Activated CD4-positive, alpha-beta T cell treated with anti-CD3 and anti-CD28 coated beads, Interleukin-2, Interleukin-6, amounts not matched to agents 100 ng/mL and 50 ng/mL, durations not matched to agents 16 hours and 8 hours (primary cell): Measurements from ENCODE around the gene MEIS1.
"Not testable (repeated sequence)": the region's sequence is repeated elsewhere in the genome, so short reads cannot be mapped to it uniquely, and the experiment has no call there.

Experiments
- DNase-seq: peaks from one replicate; pipeline ENCODE4 v3.0.0-alpha.2; 2020

The MEIS1 gene

DNA sequence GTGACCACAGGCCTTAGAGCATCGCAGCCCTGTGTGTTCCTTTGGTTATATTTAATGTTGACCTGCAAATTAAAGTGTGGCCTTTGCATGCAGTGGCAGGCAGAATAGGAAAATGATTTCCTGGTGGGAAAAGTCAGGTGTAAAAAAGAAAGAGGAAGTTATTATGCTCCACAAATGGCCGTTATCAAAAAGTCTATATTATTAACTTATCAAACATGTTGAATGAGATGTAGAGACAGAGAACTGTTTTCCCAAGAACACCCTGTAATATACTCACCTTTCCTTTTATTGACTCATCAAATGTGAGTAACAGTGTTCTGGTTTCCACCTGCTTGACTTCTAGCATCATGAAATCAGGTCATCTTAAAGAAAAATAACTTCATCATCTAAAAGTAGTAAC is 35.3 kb downstream of the MEIS1 start:
- DNase-seq = no peak

DNA sequence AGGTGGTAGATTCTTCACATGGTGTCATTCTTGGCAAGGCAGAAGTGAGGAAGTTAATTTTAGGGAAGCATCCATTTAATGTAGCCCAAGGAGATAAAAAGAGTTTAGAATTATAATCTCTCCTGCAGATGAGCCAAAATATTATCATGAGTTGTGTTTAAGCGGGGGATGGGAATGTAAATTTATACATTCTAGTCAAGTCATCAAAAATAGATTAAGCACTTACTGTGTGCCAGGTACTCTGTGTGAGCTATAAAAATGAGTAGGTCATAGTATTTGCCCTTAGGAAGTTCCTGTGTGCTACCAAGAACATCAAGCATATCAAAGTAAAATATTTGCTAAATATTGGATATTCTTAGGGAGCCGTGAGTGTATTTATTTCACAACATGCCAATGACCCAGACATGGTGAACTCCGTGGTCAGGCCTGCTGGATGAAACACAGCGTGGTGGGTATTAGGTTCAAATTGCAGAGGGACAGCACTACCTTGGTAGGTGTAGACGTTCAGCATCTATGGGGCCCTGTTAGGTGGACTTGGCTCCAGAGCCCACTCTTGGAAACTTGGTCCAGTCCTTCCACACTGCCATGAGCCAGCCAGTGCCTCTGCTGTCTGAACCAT is 37.4 kb downstream of the MEIS1 start:
- no peak for DNase-seq

DNA sequence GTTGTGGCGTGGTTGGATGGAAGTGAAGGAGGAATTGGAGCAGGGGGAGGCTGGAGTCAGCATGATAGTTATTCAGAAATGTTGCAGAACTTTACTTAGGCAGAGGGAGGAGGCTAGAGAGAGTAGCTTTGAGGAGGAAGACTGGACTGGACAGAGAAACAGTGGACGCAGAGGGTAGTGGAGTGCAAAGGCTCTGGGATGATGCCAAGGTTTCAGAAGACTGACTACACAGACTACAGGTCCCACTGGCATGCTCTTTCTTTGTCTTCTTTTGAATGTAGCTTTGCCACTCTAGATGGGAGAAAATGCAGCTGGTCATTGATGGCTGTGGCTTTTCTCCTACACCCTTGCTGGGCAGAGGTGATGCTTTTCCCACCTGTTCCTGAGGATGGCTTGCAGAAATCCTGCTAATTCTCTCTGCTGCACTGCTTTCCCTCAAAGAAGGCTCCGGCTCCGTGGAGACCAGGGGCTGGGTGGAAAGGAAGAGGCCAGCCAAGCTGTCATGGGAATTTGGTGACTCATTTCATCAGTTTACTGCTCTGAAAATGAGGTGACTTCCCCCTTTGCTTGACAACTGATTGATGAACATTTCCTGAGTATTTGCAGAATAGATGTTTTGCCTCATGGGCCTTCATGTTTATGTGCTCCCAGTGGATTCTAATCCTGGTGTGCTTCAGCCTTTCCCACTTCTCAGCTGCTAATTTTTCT is 42.4 kb downstream of the MEIS1 start:
- no peak for DNase-seq

DNA sequence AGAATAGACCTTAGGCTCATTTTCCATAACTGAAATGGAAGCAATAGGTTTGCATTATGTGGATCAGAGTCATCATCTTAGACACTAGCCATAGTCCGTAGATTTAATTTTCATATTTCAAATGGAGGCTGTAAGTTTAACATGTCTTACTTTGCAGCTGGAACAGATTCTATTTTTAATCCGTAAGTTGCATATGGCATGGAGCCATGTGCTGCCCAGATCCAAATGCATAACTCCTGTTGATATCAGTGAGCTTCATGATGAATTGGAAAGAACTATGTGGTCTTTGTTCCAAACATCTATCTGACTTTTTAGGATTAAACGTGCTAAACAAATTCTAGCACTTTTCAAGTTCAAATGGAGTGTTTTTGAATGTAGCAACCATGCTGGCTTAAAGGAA is 43.4 kb downstream of the MEIS1 start:
- DNase-seq = no peak

DNA sequence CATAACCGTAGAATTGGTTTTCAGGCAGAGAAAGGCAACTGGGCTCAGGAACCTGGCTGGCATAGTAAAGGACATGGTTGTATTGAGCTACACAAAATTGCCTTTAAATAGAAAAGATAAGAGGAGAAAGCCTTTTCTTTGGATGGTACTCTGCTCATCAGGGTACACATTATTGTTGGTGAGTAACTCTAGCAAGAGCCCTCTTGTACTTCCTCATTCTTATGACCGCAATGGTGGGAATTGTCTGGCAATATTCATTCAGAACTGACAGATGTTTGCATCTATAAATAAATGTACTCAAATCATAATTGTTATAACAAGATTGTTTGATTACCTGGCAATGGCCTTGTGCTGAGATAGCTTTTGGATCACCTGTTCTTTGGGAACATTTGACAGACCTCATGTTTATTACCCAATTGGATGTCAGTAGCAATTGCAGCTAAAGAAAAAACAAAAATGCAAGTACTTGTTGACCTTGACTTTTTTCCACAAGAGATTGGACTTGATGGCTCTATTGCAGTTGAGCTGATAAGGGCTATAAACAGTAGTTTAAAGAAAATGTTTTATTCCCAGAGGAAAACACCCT is 43.9 kb downstream of the MEIS1 start:
- DNase-seq = no peak

DNA sequence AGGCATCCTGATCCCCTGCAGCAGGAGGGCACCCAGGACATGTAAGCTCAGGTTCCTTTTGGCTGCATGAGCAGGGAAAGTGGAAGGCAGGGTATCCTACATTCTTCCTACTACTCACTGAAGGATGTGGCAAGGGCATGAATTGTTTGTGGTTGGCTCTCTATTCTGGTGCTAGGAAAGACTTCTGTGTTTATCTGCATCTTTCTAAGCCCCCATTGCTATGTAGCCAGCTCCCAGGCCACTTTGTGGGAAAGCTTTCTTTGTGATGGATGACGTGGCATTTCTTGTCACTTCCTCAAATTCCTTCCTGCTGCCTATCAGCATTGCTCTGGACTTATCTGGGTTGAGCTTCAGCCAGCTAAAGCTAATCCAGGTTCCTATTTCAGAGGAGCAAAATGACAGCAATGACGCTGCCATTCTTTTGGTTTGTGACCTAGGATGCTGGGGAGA is 46.2 kb downstream of the MEIS1 start:
- DNase-seq = no peak

DNA sequence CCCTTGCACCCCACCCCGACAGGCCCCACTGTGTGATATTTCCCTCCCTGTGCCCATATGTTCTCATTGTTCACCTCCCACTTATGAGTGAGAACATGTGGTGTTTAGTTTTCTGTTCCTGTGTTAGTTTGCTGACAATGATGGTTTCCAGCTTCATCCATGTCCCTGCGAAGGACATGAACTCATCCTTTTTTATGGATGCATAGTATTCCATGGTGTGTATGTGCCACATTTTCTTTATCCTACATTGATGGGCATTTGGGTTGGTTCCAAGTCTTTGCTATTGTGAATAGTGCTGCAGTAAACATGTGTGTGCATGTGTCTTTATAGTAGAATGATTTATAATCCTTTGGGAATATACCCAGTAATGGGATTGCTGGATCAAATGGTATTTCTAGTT is 50.3 kb downstream of the MEIS1 start:
- DNase-seq = not testable (repeated sequence)

DNA sequence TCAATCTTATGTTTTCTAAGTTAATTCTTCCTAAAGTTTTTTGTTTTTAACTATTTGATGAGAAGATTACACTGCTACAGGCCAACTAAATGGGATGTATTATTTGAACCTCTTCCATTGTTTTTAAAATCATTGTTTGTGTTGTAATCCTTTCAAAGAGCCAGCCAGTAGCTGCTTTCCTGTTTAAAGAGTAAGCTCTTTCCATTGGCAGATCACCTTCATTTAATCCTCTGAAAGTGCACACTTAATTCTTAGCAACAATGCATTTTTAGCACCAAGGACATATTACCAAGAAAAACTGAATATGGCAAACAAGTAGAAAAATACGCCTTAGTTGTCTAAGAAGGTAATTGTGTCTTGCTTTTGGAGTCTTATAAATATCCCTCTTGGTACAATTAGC is 54.0 kb downstream of the MEIS1 start:
- DNase-seq = no peak

DNA sequence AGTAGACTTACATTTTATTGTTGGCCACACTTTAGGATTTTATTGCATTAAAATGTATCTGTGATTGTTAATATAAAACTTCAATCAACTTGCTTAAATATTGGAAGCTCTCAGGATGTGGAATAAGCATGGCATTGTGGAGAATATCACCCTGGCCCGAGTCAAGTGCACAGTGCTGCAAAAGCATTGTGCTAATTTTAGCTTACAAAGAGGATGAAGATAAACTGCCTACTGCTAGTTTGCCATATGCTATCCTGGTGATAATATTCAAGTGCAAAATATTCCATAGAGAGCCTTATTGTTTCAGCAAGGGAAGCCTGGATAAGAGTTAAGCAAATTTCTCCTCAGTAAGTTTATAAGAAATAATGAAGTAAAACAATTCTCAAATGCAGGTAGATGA is 54.5 kb downstream of the MEIS1 start:
- DNase-seq = no peak

DNA sequence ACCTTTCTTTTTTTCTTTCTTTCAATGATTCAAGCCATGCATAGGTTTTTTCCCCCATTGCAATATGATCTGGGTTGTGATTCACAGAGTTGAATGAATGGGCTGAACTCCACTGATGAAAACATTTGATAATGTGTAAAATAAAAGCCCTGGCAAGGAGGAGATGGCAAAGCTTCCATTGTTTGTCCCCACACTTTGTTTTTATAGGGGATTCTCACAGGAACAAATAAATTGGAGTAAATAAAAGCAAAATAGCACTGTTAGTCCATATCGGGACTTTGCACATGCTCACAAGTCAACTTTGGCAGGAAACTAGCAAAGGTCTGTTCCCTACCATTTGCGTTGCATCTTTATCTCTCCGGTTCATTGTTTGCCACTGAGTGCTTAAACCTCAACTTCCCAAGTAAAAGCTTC is 55.7 kb downstream of the MEIS1 start:
- DNase-seq = no peak

DNA sequence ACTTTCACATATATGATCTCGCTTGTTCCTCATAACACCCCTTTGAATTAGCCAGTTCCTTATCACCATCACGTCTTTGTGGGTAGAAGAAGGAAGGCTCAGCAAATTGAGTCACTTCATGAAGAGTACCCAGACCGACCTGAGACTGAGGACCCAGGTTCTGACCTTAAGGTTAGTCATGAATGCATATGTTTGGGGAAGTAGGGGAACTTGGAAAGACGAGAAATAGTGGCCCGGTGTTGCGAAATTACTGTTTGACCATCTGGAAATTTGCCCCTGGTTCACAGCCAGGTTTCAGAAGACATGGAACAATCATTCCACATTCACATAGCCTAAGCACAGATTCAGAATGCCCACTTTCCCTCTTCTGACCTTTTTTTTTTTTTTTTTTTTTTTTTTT is 59.8 kb downstream of the MEIS1 start:
- no peak for DNase-seq

DNA sequence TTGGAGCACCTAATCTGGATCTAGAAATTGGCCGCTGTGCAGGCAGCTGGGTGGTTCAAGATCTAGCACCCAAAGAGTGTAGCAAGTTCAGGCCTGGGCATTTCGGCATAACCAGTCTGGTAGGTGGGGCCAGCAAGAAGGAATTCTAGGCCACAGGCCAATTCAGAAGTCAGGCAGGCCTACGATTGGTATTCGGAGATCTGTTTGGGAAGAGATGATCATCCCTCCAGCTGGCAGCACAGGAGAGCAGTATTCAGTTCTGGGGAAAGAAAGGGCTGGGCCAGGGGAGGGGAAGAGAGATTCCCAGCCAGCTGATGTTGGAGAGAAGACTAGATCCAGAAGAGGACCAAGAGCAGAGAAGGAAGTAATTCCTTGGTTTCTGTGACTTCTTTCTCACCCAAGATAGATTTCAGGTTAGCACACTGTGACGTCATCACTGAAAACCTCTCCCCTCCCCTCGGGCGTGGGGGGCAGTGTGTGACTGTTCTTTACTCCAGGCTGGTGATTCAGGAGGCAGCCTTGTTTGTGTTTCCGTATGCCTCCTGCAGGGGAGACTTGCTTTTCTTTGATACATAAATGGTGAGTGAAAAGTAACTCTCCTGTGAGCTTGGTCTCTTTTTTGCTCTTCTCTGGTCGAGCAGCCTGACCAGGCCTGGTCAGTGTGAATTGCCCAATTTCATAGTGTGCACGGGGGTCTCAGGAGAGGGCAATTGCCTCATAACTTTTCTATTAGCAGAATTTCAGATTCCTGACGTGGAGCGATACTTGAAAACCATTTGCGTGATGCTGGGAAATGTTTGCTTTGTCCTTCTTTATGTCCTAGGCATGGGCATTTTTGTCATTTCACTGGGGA is 61.1 kb downstream of the MEIS1 start:
- no peak for DNase-seq

DNA sequence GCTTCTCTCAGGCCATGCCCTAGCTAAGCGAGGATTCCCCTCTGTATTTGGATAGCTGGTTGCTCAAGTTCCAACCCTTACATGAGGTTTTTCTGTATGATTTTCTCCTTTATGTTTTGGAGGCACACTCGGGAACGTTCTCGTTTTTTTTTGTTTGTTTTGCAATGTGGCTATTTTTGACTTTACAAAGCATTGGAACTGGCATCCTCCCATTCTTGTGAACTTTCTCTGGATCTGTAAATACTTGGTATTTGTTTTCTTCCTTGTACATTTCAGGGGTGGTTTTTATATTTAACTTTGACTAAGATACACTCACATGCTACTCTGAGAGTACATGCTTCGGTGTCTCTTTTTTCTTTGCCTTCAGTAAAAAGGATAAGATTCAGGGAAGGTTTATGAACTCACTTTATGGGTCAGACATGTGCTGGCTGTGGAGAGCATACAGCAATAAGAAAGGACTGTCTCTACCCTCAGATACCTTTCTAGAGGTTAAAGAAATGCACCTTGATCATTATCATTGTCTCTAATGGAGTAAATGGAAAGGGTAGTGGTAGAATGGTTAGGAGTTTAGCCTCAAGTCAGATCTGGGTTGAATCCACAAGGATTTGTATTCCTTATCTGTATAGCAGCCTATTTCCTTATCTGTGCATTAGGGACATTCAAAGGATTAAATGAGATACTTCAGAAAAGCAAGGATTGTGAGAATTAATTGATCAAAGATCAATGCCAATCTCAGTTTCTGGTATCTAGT is 61.9 kb downstream of the MEIS1 start:
- DNase-seq = no peak

DNA sequence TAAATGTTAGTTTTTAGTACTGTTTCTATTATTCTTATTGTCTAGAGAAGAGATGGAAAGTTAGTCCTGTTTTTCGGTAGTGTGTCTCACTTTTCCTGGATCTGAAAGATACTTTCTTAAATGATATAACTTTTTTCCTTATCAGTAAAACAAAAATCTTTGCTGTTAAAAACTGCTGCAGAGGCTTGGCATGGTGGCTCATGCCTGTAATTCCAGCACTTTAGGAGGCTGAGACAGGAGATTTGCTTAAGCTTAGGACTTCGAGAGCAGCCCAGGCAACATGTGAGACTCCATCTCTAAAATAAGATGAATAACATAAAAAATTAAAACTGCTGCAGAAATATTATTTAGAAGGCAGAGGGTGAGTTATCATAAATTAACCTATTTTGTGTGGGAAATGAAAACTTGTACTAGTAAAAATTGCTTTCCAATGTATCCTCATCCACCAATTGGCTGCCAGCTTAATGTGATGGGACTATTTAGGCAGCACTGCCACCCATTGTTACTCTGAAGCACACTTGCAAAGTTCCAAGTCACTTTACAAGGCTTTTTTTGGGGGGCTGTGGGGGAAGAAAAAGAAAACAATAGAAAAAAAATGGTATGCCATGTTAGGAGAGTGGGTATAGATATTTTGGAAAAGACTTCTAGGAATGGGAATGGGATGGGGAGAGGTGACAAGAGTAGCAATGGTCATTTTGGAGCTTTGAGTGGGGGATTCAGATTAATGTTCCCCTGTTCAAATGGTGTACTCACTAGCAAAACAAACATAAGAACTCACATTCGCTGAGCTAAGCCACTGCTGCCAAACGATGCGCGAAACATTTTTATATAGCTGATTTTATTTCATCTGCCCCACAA is 62.7 kb downstream of the MEIS1 start:
- DNase-seq = no peak

DNA sequence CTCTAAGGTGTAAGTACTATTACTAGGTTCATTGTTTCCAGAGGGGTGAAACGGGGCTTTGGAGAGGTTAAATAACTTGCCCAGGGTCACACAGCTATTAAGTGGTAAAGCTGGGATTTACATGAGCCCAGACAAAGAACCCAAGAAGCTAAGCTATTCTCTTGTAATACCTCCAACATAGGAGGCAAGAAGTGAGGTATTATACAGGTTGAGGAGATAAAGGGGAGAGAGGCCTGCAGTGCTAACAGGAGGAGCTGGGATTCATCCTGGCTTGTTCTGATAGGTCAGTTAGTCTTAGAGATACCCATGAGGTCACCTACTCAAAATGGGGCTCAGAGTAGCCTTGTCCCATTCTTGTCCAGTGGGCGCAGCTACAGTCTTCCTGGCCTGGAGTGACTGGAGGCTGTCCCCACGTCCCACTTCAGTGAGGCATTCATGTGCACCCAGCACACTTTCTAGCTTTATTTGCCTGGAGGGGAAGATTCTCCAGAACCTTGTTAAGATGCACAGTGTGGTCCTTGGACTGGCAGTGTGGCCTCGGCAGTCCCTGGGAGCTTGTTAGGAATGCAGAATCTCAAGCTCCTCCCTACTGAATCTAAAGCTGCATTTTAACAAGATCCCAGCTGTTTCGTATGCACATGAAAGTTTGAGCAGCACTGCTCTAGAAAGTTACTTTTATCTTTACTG is 63.5 kb downstream of the MEIS1 start:
- DNase-seq = no peak

DNA sequence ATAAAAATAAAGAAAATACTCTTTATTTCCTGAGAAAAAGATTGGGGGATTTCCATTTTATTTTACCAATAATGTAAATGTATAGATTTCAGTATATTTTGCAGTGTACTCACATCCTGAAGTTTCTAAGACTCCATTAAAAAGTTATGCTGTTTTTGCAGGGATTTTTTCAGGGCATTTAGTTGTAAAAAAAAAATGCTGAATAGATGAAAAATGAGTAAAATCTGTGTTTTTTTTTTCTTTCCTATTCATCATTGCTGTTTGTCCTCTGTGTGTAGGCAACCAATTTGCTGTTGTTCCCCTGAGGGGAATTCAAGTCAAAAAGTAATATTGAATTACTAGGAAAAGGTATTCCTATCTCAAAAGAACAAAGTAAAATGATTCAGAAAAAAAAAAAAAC is 66.3 kb downstream of the MEIS1 start:
- DNase-seq = no peak

DNA sequence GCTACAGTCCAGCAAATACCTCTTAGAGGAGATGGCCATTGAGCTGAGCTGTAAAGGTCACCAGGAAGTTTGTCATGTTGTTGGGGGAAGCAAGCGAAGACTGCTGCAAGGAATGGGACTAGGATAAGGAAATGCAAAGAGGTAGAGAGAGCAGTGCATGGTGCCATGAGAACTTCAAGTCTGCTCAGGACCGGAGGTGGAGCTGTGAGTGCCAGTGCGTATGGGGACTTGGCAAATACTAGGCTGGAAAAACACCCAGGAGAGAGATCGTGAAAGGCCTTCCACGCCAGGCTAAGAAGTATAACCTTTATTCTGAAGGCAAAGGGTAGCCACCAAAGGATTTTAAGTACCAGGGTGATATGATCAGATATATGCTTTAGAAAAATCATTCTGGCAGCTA is 71.3 kb downstream of the MEIS1 start:
- no peak for DNase-seq

DNA sequence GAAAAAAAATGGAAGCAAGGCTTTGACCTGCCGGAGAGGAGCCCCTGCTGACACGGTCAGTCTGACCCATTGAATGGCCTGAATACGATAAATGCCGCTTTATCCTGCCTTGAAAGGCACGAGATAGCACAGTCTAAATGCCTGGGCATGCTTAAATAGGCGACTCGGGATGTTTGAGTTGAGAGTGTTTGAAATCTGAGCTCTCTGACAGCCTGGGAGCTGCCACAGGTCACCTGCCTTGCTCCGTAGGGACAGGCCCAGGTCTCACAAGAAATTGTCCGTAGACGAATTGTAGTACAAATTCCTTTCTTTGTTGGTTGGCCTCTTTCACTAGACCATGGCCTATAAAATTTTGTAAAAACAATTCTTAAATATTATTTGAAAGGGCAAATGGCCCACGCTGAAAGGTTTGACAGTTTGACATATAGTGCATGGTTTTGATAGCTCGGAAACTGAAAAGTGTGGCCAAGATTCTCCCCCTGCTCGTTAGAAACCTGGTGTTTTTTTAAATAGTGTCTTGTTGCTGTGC is 72.8 kb downstream of the MEIS1 start:
- no peak for DNase-seq

DNA sequence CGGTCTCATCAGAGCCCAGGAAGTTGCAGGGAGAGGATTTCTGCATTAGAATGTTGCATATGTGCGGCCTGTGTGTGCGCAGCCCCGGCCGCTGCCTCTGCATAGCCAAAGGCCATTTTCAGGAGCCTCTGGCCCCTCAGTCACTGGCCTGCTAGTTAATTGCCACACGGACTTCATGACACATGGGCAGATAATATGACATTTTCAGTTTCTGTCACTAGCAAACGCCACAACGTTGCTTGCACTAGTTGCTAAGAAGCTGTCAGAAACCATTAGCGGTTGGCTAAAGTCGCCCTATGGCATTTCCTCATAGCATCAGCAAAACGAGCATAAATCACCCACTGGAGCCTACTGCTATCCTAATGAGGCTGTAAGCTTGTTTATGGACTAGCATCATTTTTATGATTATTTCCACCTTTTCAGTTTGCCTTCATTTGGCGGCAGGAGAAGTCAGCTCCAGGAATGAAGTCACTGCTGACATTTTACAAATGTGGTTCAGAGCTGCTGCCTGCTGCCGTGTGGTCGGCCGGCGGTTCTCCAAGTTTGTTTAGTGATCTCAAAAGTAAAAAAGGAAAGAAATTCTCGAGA is 73.7 kb downstream of the MEIS1 start:
- no peak for DNase-seq

DNA sequence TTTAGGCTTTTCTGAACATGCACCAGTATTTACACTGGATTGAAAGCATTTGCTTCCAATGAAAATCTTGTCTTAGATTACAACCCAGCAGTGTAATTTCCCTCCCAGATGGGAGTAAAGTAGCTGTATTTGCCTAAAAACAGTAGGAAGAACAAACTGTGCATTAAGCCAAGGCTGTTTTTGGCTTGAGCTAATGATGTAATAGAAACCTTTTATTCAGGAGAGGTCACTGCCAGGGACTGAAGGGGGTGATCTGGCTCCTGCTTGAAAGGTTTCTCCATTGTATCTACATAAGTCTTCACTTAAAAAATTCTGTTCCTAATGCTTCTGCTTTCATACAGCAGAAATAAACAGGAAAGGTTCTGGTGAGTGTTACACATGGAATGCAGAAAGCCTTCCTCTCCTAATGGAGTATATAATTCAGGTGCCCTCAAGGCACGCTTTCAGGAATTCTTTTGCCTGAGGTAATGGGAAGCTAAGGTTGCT is 74.4 kb downstream of the MEIS1 start:
- DNase-seq = no peak
